Measurements from ENCODE around the gene ZBTB17.
"Not testable (repeated sequence)": the region's sequence is repeated elsewhere in the genome, so short reads cannot be mapped to it uniquely, and the experiment has no call there.

The ZBTB17 gene

GRCh38 chr1:16006552-16007485 lies 30.9 kb upstream of the ZBTB17 start:
- DNase-seq (ENCODE audit: low read depth in 1 of 2, low spot score in 1 of 2): no peak
- H3K4me3 ChIP-seq (replicated peaks; ENCODE audit: insufficient read depth, low read length): no peak overlapping the region
- no peaks in the 10 kb centered on the region for H3K27me3 ChIP-seq (ENCODE audit: insufficient read depth, poor library complexity, severe bottlenecking)
- TF ChIP-seq GABPA (IDR thresholded peaks at IDR 0.05; ENCODE audit: low read depth) (no peak), POLR2AphosphoS5 (IDR thresholded peaks at IDR 0.05; ENCODE audit: low read depth) (no peak), CTCF (IDR thresholded peaks at IDR 0.05; ENCODE audit: insufficient read depth, low read length) (no peak), REST (IDR thresholded peaks at IDR 0.05; ENCODE audit: insufficient replicate concordance, low read depth) (no peak), SPI1 (IDR thresholded peaks at IDR 0.05; ENCODE audit: borderline replicate concordance, low read depth) (no peak)
- no peak overlapping the region for H3K27ac ChIP-seq (replicated peaks)

- Histone ChIP-seq H3K27me3 (ENCODE audit: insufficient read depth, poor library complexity, severe bottlenecking) (no peaks in the 10 kb centered on the region), H3K4me3 (replicated peaks; ENCODE audit: insufficient read depth, low read length) (no peak overlapping the region), H3K27ac (replicated peaks) (no peak overlapping the region)
- no peak for DNase-seq (ENCODE audit: low read depth in 1 of 2, low spot score in 1 of 2)
- TF ChIP-seq POLR2AphosphoS5 (IDR thresholded peaks at IDR 0.05; ENCODE audit: low read depth) (no peak), GABPA (IDR thresholded peaks at IDR 0.05; ENCODE audit: low read depth) (no peak), SPI1 (IDR thresholded peaks at IDR 0.05; ENCODE audit: borderline replicate concordance, low read depth) (no peak)
Observed at GRCh38 chr1:16006010-16006409, 30.1 kb upstream of the ZBTB17 start.

GRCh38 chr1:16005597-16005996 lies 29.7 kb upstream of the ZBTB17 start:
- no peak overlapping the region for H3K4me3 ChIP-seq (replicated peaks; ENCODE audit: insufficient read depth, low read length)
- no peak overlapping the region for H3K27ac ChIP-seq (replicated peaks)
- TF ChIP-seq GABPA (IDR thresholded peaks at IDR 0.05; ENCODE audit: low read depth): no peak
- no peaks in the 10 kb centered on the region for H3K27me3 ChIP-seq (ENCODE audit: insufficient read depth, poor library complexity, severe bottlenecking)
- no peak for DNase-seq (ENCODE audit: low read depth in 1 of 2, low spot score in 1 of 2)

GRCh38 chr1:16001274-16001673 lies 25.4 kb upstream of the ZBTB17 start:
- DNase-seq (ENCODE audit: low read depth in 1 of 2, low spot score in 1 of 2); H3K27ac ChIP-seq (replicated peaks); H3K27me3 ChIP-seq (ENCODE audit: insufficient read depth, poor library complexity, severe bottlenecking); H3K4me3 ChIP-seq (replicated peaks; ENCODE audit: insufficient read depth, low read length): not testable (repeated sequence)

GRCh38 chr1:15998929-15999328 lies 23.0 kb upstream of the ZBTB17 start:
- Histone ChIP-seq H3K4me3 (replicated peaks; ENCODE audit: insufficient read depth, low read length) (no peak overlapping the region), H3K27ac (replicated peaks) (no peak overlapping the region), H3K27me3 (ENCODE audit: insufficient read depth, poor library complexity, severe bottlenecking) (no peaks in the 10 kb centered on the region)
- DNase-seq (ENCODE audit: low read depth in 1 of 2, low spot score in 1 of 2): no peak
- TF ChIP-seq SPI1 (IDR thresholded peaks at IDR 0.05; ENCODE audit: borderline replicate concordance, low read depth) (no peak), GABPA (IDR thresholded peaks at IDR 0.05; ENCODE audit: low read depth) (no peak), CTCF (IDR thresholded peaks at IDR 0.05; ENCODE audit: insufficient read depth, low read length) (no peak), REST (IDR thresholded peaks at IDR 0.05; ENCODE audit: insufficient replicate concordance, low read depth) (no peak), POLR2AphosphoS5 (IDR thresholded peaks at IDR 0.05; ENCODE audit: low read depth) (no peak)
